Superior temporal gyrus (tissue), 1 donor: ENCODE measurements around the gene LARP4B.

Experiments
- DNase-seq: peaks from one replicate; pipeline ENCODE4 v3.0.0-alpha.2; 2016; ENCODE audit errors: extremely low spot score

The LARP4B gene

DNA sequence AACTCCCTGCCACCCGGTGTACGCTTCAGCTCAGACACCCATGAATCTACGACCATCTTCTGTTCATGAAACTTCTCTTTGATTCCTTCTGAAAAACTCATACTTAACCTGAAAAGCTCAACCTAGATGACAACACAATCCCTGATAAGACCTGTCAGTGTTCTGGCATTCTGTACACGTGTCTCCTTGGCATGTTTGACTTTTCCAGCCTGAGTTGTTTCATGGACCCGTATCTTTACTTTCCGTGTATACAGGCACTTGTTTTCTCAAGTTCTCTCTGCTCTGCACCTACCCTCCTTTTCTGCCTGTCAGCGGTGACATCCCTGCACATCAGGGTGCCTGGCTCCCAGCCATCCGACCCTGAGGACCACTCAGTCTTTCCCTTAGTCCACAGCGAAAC lies 103.3 kb downstream of the LARP4B start:
- no peak for DNase-seq

- no peak for DNase-seq
Observed at GRCh38 chr10:824946-825345, 106.6 kb downstream of the LARP4B start.

DNA sequence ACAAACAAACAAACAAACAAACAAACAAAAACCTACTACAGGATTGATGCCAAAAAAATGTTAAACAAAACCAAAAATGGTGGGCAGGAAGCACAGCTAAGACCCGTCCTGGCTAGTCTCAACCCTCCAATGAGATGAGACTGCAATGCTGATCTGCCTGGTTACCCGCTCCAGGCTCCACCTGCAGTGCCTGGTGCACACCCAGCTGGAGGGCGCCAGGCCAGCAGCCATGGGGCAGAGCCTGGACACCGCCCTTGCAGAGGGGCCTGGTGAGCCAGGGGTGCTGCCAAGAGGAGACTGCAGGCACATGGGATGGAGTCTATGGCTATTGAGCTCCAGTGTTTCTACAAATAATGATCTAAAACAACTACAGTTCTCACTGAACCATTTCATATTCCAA lies 107.0 kb downstream of the LARP4B start:
- DNase-seq = no peak

- no peak for DNase-seq
Observed at GRCh38 chr10:822661-823367, 108.7 kb downstream of the LARP4B start.

DNA sequence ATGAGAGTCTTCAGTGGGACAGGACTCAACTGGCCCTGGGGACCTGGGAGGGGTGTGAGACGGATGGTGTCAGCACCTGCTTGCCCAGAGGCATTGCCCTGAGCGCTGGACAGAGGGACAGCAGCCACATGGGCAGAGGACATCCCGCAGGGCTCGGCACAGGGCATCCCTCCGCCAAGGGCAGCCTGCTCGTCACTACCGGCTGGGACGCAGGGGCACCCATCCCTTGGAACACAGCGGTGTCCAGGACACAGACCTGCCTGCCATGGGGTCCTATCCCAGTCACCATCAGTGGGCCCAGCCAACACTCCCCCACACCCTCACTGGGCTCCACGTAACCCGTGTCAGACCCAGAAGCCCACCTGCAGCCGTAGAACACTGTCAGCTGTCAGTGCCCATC lies 109.3 kb downstream of the LARP4B start:
- DNase-seq = no peak

DNA sequence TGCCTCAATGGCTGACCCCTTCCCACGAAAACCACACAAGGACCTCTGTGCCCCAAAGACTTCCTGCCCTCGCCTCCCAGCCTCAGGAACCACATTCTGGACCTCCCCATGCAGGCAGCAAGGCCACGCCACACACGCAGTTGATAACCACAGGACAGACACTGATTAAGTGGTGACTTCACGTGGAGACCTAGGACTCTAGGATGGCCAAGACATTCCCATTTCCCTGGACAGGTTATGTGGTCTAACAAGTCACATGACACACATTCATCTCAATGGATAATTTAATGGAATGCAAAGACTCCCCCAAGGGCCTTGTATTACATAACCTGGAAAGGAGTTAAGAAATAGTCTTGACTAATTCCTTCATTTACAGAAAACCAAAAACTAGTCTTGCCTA lies 110.2 kb downstream of the LARP4B start:
- DNase-seq = no peak

DNA sequence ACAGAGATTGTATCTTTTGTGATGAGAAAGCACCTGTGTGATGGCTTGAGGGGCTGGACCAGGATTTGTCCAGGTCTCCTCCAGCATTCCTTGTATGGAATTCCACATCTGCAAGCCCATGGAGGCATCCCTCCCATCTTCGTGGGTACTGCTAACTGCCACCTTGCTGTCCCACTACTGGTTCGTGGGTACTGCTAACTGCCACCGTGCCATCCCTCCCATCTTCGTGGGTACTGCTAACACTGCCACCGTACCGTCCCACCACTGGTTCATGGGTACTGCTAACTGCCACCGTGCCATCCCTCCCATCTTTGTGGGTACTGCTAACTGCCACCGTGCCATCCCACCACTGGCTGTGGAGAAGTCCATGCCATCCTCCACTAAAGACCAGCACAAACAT lies 111.7 kb downstream of the LARP4B start:
- DNase-seq = no peak

DNA sequence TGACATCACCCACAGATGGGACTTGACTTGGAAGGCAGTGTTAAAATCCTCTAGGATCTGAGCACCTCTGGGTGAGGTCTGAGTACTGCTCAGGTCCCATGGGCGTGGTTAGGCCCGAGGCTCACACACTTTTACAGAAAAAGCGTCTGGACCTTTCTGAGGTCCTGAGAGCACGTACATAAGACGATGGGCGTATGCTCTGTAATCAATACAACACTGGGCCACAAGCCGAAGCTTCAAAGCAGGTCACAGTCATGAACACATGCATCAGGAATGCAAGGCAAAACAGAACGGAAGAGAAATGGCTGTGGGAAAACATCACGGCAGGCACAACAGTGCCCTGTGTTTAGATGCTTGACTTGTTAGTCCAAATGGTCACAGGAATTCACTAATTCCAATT lies 112.2 kb downstream of the LARP4B start:
- DNase-seq = no peak

DNA sequence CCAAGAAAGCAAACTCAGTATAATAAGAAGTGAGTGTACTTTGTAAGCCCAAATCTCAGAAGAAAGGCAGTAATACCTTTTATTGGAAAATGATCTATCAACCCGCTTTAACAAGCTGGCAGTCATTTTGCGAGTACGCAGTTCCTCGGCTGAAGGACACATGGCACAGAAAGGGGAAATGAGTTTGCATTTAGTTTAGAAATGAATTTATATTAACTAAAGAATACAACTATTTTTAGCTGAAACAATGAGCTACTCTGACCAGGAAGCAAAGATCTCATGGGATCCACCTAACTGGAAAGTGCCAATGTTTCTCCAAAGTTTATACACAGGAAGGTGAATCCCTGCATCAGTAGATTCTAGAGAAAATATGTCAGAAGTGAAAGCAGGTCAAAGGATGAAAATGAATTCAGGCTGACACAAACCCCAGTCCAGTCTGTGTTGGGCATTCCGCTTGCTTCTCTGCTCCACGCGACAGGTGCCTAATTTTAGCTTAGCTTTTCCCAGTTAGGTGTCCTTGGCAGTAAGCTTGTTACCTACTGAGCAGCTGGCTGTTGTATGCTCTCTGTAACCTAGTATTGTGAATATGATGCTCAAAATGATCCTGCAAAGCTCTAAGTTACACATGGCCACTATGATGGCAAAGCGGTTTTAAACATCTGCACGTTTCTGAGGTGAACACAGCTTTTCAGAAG lies 112.8 kb downstream of the LARP4B start:
- no peak for DNase-seq

- no peak for DNase-seq
Observed at GRCh38 chr10:818010-818409, 113.5 kb downstream of the LARP4B start.

GRCh38 chr10:817371-817770 lies 114.1 kb downstream of the LARP4B start:
- no peak for DNase-seq

GRCh38 chr10:816958-817357 lies 114.5 kb downstream of the LARP4B start:
- DNase-seq = no peak

DNA sequence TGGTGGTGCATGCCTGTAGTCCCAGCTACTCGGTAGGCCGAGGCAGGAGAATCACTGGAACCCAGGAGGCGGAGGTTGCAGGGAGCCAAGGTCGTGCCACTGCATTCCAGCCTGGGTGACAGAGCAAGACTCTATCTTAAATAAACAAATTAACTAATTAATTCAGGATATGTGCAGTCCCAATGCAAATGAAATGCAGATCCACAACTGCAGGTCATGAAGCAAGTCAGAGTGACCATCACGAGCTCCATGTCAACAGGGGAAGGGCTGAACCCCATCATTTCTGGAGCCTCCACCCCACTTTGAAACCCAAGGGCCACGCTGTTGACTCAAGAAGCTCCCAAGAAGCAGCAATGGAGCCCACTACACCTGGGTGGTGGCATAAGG lies 115.4 kb downstream of the LARP4B start:
- no peak for DNase-seq

- no peak for DNase-seq
Observed at GRCh38 chr10:815338-816090, 116.0 kb downstream of the LARP4B start.

GRCh38 chr10:814536-815302 lies 116.8 kb downstream of the LARP4B start:
- no peak for DNase-seq

DNA sequence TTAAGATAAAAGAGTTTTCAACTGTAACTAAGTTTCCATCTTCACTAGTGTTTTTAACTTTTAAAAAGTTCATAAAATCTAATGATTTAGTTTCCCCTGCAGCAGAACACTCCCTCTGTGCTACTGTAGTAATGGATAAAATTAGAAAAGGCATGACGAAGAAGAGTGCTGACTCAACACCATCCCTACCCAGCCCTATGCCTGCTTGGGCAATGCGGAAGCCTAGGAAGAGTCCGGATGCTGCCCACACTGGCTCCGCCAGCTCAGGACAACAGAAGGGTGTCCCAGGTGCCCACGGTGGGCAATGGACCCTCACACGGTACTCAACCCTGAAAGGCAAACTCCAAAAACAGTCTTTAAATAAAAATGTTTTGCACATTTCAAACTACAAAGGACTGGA lies 118.2 kb downstream of the LARP4B start:
- no peak for DNase-seq

DNA sequence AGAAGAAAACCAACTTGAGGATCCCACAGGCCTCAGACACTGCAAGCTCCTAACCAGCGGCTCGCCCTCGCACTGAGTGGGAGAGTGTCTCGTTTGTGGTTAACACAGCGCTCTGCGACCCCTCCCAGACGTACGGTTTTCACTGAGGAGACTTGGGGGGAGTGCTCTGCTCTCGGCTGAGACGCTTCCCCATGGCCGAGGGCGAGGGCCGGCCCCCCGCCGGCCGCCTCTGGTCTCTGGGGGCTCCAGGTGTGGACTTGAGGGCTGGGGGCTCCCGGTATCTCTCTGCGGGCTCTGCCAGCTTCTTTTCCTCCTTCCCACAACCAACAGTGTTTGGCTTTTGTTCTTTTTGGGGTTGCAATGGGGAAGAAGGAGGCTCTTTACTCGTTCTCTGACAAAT lies 118.7 kb downstream of the LARP4B start:
- no peak for DNase-seq

- no peak for DNase-seq
Observed at GRCh38 chr10:811379-812175, 119.9 kb downstream of the LARP4B start.

DNA sequence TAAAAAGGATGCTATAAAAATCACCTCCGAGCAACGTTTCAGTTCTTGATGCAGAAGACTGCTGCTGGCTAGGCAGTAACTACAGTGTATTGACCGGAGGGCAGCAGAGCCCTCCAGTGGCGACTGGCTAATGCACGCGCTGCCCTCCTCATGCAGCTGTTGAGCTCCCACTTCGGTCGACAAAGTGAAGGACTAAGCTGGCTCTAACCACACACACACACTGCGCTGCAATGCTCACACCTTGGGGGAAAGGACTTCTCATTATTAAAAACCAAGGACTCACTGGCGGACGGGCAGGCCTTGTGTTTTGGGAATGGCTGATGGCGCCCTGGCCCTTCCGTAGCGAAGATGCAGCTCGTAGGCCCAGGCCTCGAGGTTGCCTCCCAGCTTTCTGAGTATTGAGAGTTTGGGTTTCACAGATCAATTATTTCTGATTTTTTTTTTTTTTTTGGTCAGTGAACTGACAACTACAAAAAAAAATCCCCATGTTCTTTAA lies 121.1 kb downstream of the LARP4B start:
- DNase-seq = no peak

- DNase-seq = no peak
Observed at GRCh38 chr10:809671-810350, 121.7 kb downstream of the LARP4B start.

GRCh38 chr10:807958-808353 lies 123.5 kb downstream of the LARP4B start:
- no peak for DNase-seq
